Measurements from ENCODE around the gene PCLAF.

The PCLAF gene

GRCh38 chr15:64381000-64381751 lies at the start of gene PCLAF:
Gene PCLAF, minus strand, starts transcription at chr15:64381441. Its CDS starts 70 bp downstream, at chr15:64381371.
- peak; percentile 92 for DNase-seq (ENCODE audit: low read depth, low spot score)
- peaks cover 2% of the 10 kb centered on the region for H3K4me1 ChIP-seq (ENCODE audit: insufficient read depth, insufficient read length)
- H3K36me3 ChIP-seq (ENCODE audit: insufficient read depth, insufficient read length, low read length), result peaks cover 25% of the 10 kb centered on the region
- H3K4me3 ChIP-seq (ENCODE audit: insufficient read length, low read depth), result peak within 1 kb of the TSS; percentile 68
- no peaks in the 10 kb centered on the region for H3K9me3 ChIP-seq (ENCODE audit: insufficient read depth, low read length)
- peak within 1 kb of the TSS; percentile 89 for H3K9ac ChIP-seq (ENCODE audit: insufficient read length, low read depth)
- TF ChIP-seq ZNF274 (IDR thresholded peaks at IDR 0.05; ENCODE audit: low read depth, low read length), result no peak
- no peaks in the 10 kb centered on the region for H3K27me3 ChIP-seq (ENCODE audit: insufficient read depth, insufficient read length)

GRCh38 chr15:64430000-64430735 lies 48.9 kb upstream of the PCLAF start:
- no peak for TF ChIP-seq SUZ12 (IDR thresholded peaks at IDR 0.05; ENCODE audit: extremely low read depth, insufficient read depth, insufficient read length)
- no peak for TF ChIP-seq YY1 (IDR thresholded peaks at IDR 0.05; ENCODE audit: insufficient read depth, insufficient read length)
- TF ChIP-seq ZNF274 (IDR thresholded peaks at IDR 0.05; ENCODE audit: low read depth, low read length), result no peak
- Histone ChIP-seq H3K9ac (ENCODE audit: insufficient read length, low read depth) (no peak overlapping the region), H3K4me3 (ENCODE audit: insufficient read length, low read depth) (no peak overlapping the region), H3K36me3 (ENCODE audit: insufficient read depth, insufficient read length, low read length) (peaks cover 40% of the 10 kb centered on the region), H3K4me1 (ENCODE audit: insufficient read depth, insufficient read length) (no peaks in the 10 kb centered on the region), H3K9me3 (ENCODE audit: insufficient read depth, low read length) (no peaks in the 10 kb centered on the region), H3K27me3 (ENCODE audit: insufficient read depth, insufficient read length) (peaks cover 36% of the 10 kb centered on the region)
- peak; percentile 91 for DNase-seq (ENCODE audit: low read depth, low spot score)

- H3K4me1 ChIP-seq (ENCODE audit: insufficient read depth, insufficient read length), result no peaks in the 10 kb centered on the region
- H3K9me3 ChIP-seq (ENCODE audit: insufficient read depth, low read length), result no peaks in the 10 kb centered on the region
- peaks cover 43% of the 10 kb centered on the region for H3K36me3 ChIP-seq (ENCODE audit: insufficient read depth, insufficient read length, low read length)
- H3K27me3 ChIP-seq (ENCODE audit: insufficient read depth, insufficient read length), result peaks cover 36% of the 10 kb centered on the region
- H3K9ac ChIP-seq (ENCODE audit: insufficient read length, low read depth), result no peak overlapping the region
- no peak for TF ChIP-seq YY1 (IDR thresholded peaks at IDR 0.05; ENCODE audit: insufficient read depth, insufficient read length)
- no peak for TF ChIP-seq ZNF274 (IDR thresholded peaks at IDR 0.05; ENCODE audit: low read depth, low read length)
- no peak for TF ChIP-seq SUZ12 (IDR thresholded peaks at IDR 0.05; ENCODE audit: extremely low read depth, insufficient read depth, insufficient read length)
- H3K4me3 ChIP-seq (ENCODE audit: insufficient read length, low read depth), result no peak overlapping the region
- no peak for DNase-seq (ENCODE audit: low read depth, low spot score)
These were observed 48.2 kb upstream of the PCLAF start for GRCh38 chr15:64429448-64429847.

- Histone ChIP-seq H3K27me3 (ENCODE audit: insufficient read depth, insufficient read length) (peaks cover 32% of the 10 kb centered on the region), H3K9me3 (ENCODE audit: insufficient read depth, low read length) (no peaks in the 10 kb centered on the region), H3K4me3 (ENCODE audit: insufficient read length, low read depth) (no peak overlapping the region), H3K9ac (ENCODE audit: insufficient read length, low read depth) (no peak overlapping the region), H3K36me3 (ENCODE audit: insufficient read depth, insufficient read length, low read length) (peaks cover 53% of the 10 kb centered on the region), H3K4me1 (ENCODE audit: insufficient read depth, insufficient read length) (no peaks in the 10 kb centered on the region)
- TF ChIP-seq ZNF274 (IDR thresholded peaks at IDR 0.05; ENCODE audit: low read depth, low read length) (no peak), SUZ12 (IDR thresholded peaks at IDR 0.05; ENCODE audit: extremely low read depth, insufficient read depth, insufficient read length) (no peak), YY1 (IDR thresholded peaks at IDR 0.05; ENCODE audit: insufficient read depth, insufficient read length) (no peak)
- no peak for DNase-seq (ENCODE audit: low read depth, low spot score)
These were observed 45.7 kb upstream of the PCLAF start for GRCh38 chr15:64426845-64427465.

- Histone ChIP-seq H3K4me1 (ENCODE audit: insufficient read depth, insufficient read length) (no peaks in the 10 kb centered on the region), H3K36me3 (ENCODE audit: insufficient read depth, insufficient read length, low read length) (peaks cover 57% of the 10 kb centered on the region), H3K9me3 (ENCODE audit: insufficient read depth, low read length) (no peaks in the 10 kb centered on the region), H3K4me3 (ENCODE audit: insufficient read length, low read depth) (no peak overlapping the region), H3K27me3 (ENCODE audit: insufficient read depth, insufficient read length) (peaks cover 24% of the 10 kb centered on the region), H3K9ac (ENCODE audit: insufficient read length, low read depth) (no peak overlapping the region)
- TF ChIP-seq ZNF274 (IDR thresholded peaks at IDR 0.05; ENCODE audit: low read depth, low read length), result no peak
- no peak for TF ChIP-seq YY1 (IDR thresholded peaks at IDR 0.05; ENCODE audit: insufficient read depth, insufficient read length)
- no peak for TF ChIP-seq SUZ12 (IDR thresholded peaks at IDR 0.05; ENCODE audit: extremely low read depth, insufficient read depth, insufficient read length)
- no peak for DNase-seq (ENCODE audit: low read depth, low spot score)
These were observed 44.0 kb upstream of the PCLAF start for GRCh38 chr15:64425221-64425620.

- no peak for DNase-seq (ENCODE audit: low read depth, low spot score)
- TF ChIP-seq SUZ12 (IDR thresholded peaks at IDR 0.05; ENCODE audit: extremely low read depth, insufficient read depth, insufficient read length) (no peak), YY1 (IDR thresholded peaks at IDR 0.05; ENCODE audit: insufficient read depth, insufficient read length) (no peak), ZNF274 (IDR thresholded peaks at IDR 0.05; ENCODE audit: low read depth, low read length) (no peak)
- H3K9me3 ChIP-seq (ENCODE audit: insufficient read depth, low read length), result no peaks in the 10 kb centered on the region
- H3K27me3 ChIP-seq (ENCODE audit: insufficient read depth, insufficient read length), result peaks cover 18% of the 10 kb centered on the region
- H3K9ac ChIP-seq (ENCODE audit: insufficient read length, low read depth), result no peak overlapping the region
- no peak overlapping the region for H3K4me3 ChIP-seq (ENCODE audit: insufficient read length, low read depth)
- peaks cover 59% of the 10 kb centered on the region for H3K36me3 ChIP-seq (ENCODE audit: insufficient read depth, insufficient read length, low read length)
- H3K4me1 ChIP-seq (ENCODE audit: insufficient read depth, insufficient read length), result no peaks in the 10 kb centered on the region
These were observed 42.7 kb upstream of the PCLAF start for GRCh38 chr15:64423970-64424369.

- TF ChIP-seq YY1 (IDR thresholded peaks at IDR 0.05; ENCODE audit: insufficient read depth, insufficient read length) (no peak), ZNF274 (IDR thresholded peaks at IDR 0.05; ENCODE audit: low read depth, low read length) (no peak), SUZ12 (IDR thresholded peaks at IDR 0.05; ENCODE audit: extremely low read depth, insufficient read depth, insufficient read length) (no peak)
These were observed 41.5 kb upstream of the PCLAF start for GRCh38 chr15:64422697-64423096.

More at GRCh38 chr15:64422697-64423096, 41.5 kb upstream of the PCLAF start:
- H3K36me3 ChIP-seq (ENCODE audit: insufficient read depth, insufficient read length, low read length), result peaks cover 66% of the 10 kb centered on the region
- no peak for DNase-seq (ENCODE audit: low read depth, low spot score)
- no peaks in the 10 kb centered on the region for H3K9me3 ChIP-seq (ENCODE audit: insufficient read depth, low read length)
- H3K4me3 ChIP-seq (ENCODE audit: insufficient read length, low read depth), result no peak overlapping the region
- peaks cover 7% of the 10 kb centered on the region for H3K27me3 ChIP-seq (ENCODE audit: insufficient read depth, insufficient read length)
- no peak overlapping the region for H3K9ac ChIP-seq (ENCODE audit: insufficient read length, low read depth)
- H3K4me1 ChIP-seq (ENCODE audit: insufficient read depth, insufficient read length), result no peaks in the 10 kb centered on the region

Measured in NT2/D1 (cell line).